ENCODE results near the gene CNDP2.
"Not testable (repeated sequence)": the region's sequence is repeated elsewhere in the genome, so short reads cannot be mapped to it uniquely, and the experiment has no call there.

The CNDP2 gene

DNA sequence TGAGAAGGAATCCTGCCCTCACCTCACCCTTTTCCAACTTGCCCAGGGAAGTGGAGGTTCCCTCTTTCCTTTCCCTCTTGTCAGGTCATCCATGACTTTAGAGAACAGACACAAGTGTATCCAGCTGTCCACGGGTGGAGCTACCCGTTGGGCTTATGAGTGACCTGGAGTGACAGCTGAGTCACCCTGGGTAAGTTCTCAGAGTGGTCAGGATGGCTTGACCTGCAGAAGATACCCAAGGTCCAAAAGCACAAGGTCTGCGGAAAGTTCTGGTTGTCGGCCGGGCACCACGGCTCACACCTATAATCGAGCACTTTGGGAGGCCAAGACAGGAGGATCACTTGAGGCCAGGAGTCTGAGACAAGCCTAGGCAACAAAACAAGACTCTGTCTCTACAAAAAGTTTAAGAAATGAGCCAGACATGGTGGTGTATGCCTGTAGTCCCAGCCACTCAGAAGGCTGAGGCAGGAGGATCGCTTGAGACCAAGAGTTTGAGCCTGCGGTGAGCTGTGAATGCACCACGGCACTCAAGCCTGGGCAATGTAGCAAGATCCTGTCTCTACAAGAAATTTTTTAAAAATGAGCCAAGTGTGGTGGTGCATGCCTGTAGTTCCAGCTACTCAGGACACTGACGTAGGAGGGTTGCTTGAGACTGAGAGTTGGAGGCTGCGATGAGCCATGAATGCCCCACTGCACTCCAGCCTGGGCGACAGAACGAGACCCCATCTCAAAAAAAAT, 24.1 kb downstream of the CNDP2 start:
- POLR2A ChIA-PET: no interaction called here
- TF ChIP-seq FOXM1 (IDR thresholded peaks at IDR 0.05; ENCODE audit: borderline replicate concordance) (no peak), CTBP1 (IDR thresholded peaks at IDR 0.05; ENCODE audit: borderline replicate concordance) (no peak), TARDBP (IDR thresholded peaks at IDR 0.05) (no peak), ZNF384 (IDR thresholded peaks at IDR 0.05) (no peak), ARNT (IDR thresholded peaks at IDR 0.05) (no peak), NFRKB (IDR thresholded peaks at IDR 0.05) (no peak), SP1 (IDR thresholded peaks at IDR 0.05) (no peak), L3MBTL2 (conservative IDR thresholded peaks at IDR 0.05) (no peak), FOXA1 (IDR thresholded peaks at IDR 0.05) (no peak), FOXK2 (IDR thresholded peaks at IDR 0.05) (no peak)
- TF ChIP-seq, protein P1, sequence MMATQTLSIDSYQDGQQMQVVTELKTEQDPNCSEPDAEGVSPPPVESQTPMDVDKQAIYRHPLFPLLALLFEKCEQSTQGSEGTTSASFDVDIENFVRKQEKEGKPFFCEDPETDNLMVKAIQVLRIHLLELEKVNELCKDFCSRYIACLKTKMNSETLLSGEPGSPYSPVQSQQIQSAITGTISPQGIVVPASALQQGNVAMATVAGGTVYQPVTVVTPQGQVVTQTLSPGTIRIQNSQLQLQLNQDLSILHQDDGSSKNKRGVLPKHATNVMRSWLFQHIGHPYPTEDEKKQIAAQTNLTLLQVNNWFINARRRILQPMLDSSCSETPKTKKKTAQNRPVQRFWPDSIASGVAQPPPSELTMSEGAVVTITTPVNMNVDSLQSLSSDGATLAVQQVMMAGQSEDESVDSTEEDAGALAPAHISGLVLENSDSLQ (IDR thresholded peaks at IDR 0.05): no peak
- DNase-seq (ENCODE audit: extremely low spot score): no peak
- CTCF ChIA-PET: no interaction called here

DNA sequence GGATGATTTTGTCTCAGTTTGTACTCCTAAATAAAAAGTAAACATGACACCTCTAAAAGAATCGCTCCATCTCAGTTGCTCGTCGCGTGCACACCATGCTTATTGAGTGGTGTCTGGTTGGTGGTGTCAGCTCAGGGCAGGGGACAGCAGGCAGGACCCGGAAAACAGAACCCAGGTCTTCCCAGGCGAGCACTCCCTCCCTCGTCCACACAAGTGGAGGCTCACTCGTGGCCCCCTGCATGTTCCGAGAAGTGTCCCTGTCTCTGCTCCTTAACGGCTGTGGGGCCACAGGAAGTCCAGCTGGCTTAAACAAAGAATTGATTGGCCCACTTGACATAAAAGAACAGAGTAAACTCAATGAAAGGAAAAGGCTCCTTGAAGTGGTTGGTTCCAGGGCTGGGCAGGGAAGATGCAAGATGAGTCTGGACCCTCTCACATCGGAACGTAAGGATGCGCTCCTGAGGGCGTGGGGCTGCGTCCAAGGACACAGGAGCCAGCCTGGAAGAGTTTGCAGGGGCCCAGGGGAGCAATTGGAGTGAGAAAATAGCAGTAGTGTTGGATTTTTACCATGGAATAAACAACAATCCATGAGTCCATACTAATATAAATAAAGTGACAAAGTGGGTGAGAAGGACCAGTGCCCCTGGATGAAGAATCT, 25.0 kb downstream of the CNDP2 start:
- POLR2A ChIA-PET: no interaction called here

DNA sequence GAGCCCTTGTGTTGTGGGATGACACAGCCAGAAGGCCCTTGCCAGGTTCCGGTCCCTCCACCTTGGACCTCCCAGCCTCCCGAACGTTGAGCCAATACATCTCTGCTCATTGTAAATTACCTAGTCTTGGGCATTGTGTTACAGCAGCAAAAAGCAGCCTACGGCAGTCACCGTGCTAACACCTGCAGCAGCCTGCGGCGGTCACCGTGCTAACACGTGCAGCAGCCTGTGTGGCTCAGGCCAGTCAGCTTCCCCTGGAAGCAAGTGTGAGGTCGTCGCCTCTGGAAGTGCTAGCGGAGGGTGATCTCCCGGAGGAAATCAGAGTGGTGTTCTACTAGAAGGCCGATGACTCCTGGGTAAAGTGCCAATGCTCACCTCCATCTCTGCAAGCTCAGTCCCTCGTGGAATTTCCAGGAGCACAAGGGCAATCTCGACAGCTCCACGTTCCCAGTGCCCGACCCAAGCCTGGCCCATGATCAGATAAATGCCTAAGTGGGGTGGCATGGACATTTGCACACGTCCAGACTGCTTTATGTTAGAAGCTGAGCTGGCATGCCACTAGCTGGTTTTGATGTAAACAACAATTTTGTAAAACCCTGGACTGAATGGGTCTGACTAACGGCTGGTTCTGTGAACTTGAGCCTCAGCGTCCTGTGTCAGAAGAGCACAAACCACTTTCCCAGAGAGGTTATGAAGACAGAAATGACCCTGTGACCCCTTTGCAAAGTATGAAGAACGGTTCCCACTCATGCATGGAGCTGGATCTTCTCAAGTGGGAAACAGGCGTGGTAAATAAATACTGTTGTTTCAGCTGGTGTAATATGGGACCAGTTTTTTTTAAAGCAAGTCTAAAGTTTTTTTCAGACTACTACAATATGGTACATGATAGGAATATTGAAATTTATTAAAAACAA, 26.7 kb downstream of the CNDP2 start:
- CTCF ChIA-PET: interaction anchor here (0.7 kb wide), 1 partner anchor 698 kb away, joined by 3 read pairs; no protein-coding TSS in a partner anchor
- DNase-seq (ENCODE audit: extremely low spot score): no peak
- TF ChIP-seq CTBP1 (IDR thresholded peaks at IDR 0.05; ENCODE audit: borderline replicate concordance) (no peak), BHLHE40 (IDR thresholded peaks at IDR 0.05; ENCODE audit: borderline replicate concordance) (no peak), ELF4 (IDR thresholded peaks at IDR 0.05) (no peak), FOXK2 (IDR thresholded peaks at IDR 0.05) (no peak), TARDBP (IDR thresholded peaks at IDR 0.05) (no peak), FOXM1 (IDR thresholded peaks at IDR 0.05; ENCODE audit: borderline replicate concordance) (no peak), L3MBTL2 (conservative IDR thresholded peaks at IDR 0.05) (no peak), FOXA1 (IDR thresholded peaks at IDR 0.05) (no peak), ARNT (IDR thresholded peaks at IDR 0.05) (no peak), SP1 (IDR thresholded peaks at IDR 0.05) (no peak), LEF1 (IDR thresholded peaks at IDR 0.05; ENCODE audit: borderline replicate concordance) (no peak), HDGF (IDR thresholded peaks at IDR 0.05; ENCODE audit: borderline replicate concordance) (no peak), ZNF384 (IDR thresholded peaks at IDR 0.05) (no peak), SUZ12 (IDR thresholded peaks at IDR 0.05) (no peak), NFRKB (IDR thresholded peaks at IDR 0.05) (no peak)
- TF ChIP-seq, protein P1 (IDR thresholded peaks at IDR 0.05): no peak
- POLR2A ChIA-PET: no interaction called here

More for the DNA sequence above, 25.0 kb downstream of the CNDP2 start:
- CTCF ChIA-PET: no interaction called here
- no peak for TF ChIP-seq TARDBP (IDR thresholded peaks at IDR 0.05)
- no peak for TF ChIP-seq FOXM1 (IDR thresholded peaks at IDR 0.05; ENCODE audit: borderline replicate concordance)
- no peak for TF ChIP-seq LEF1 (IDR thresholded peaks at IDR 0.05; ENCODE audit: borderline replicate concordance)
- no peak for TF ChIP-seq SUZ12 (IDR thresholded peaks at IDR 0.05)
- no peak for TF ChIP-seq ZNF384 (IDR thresholded peaks at IDR 0.05)
- no peak for TF ChIP-seq FOXA1 (IDR thresholded peaks at IDR 0.05)
- TF ChIP-seq ELF4 (IDR thresholded peaks at IDR 0.05): no peak
- TF ChIP-seq NFRKB (IDR thresholded peaks at IDR 0.05): no peak
- TF ChIP-seq, protein P1 (IDR thresholded peaks at IDR 0.05): no peak
- TF ChIP-seq SP1 (IDR thresholded peaks at IDR 0.05): no peak
- no peak for TF ChIP-seq BHLHE40 (IDR thresholded peaks at IDR 0.05; ENCODE audit: borderline replicate concordance)
- TF ChIP-seq ARNT (IDR thresholded peaks at IDR 0.05): no peak
- no peak for TF ChIP-seq CTBP1 (IDR thresholded peaks at IDR 0.05; ENCODE audit: borderline replicate concordance)
- TF ChIP-seq FOXK2 (IDR thresholded peaks at IDR 0.05): no peak
- no peak for TF ChIP-seq HDGF (IDR thresholded peaks at IDR 0.05; ENCODE audit: borderline replicate concordance)
- TF ChIP-seq L3MBTL2 (conservative IDR thresholded peaks at IDR 0.05): no peak
- DNase-seq (ENCODE audit: extremely low spot score): no peak

DNA sequence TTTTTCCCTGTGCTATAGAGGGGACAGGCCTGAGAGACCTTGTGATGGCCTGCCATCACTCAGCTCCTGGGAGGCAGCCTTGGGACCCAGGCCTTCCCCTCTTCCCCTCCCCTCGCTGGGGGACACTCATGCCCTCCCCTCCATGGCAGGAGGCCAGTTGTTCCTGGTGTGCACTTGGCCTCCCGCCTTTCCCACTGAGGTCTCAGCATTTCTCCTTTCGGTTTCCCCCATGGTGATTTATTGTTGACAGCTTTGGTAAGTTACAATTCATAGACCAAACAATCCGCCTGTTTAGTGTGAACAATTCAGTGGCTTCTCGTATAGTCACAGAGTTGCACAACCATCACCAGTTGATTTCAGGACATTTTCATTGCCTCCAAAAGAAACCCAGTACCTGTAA, 27.9 kb downstream of the CNDP2 start:
- CTCF ChIA-PET: interaction anchor here (0.7 kb wide), 1 partner anchor 697 kb away, joined by 3 read pairs; no protein-coding TSS in a partner anchor
- TF ChIP-seq, protein P1 (IDR thresholded peaks at IDR 0.05): peak; percentile 74
- TF ChIP-seq ELF4 (IDR thresholded peaks at IDR 0.05): no peak

DNA sequence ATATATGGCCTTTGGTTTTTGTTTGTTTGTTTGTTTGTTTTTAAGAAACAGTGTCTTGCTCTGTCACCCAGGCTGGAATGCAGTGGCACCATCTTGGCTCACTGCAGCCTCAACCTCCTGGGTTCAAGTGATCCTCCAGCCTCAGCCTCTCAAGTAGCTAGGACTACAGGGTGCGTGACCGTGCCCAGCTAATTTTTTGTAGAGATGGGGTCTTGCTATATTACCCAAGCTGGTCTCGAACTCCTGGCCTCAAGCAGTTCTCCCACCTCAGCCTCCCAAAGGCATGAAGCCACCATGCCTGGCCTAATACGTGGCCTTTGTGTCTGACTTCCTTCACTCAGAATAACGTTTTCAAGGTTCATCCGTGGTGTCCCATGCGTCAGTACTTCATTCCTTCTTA, 28.8 kb downstream of the CNDP2 start:
- CTCF ChIA-PET; DNase-seq (ENCODE audit: extremely low spot score); POLR2A ChIA-PET: not testable (repeated sequence)

More for the DNA sequence above, 27.9 kb downstream of the CNDP2 start:
- no peak for DNase-seq (ENCODE audit: extremely low spot score)
- POLR2A ChIA-PET: interaction anchor here (0.8 kb wide), 1 partner anchor 28 kb away, joined by 3 read pairs; the partner anchor contains the start of gene CNDP2
